OCI-LY3 (cell line): Measurements from ENCODE around the gene BORCS6.

Source experiments
- EZH2phosphoT487 ChIP-seq: fragments of 200-600 bp; shearing (Covaris generic); IDR thresholded peaks from 2 replicates; pipeline ENCODE4 v1.6.1; 2018; ENCODE audit warnings: antibody characterized with exemption, mixed run types, low read depth
- TF ChIP-seq, protein P1 (sequence below): fragments of 200-600, 300-600 bp; sonication (generic); IDR thresholded peaks from 2 replicates; pipeline ENCODE4 v1.5.1; 2014; ENCODE audit warnings: antibody characterized with exemption, low read length, low read depth

DNA sequence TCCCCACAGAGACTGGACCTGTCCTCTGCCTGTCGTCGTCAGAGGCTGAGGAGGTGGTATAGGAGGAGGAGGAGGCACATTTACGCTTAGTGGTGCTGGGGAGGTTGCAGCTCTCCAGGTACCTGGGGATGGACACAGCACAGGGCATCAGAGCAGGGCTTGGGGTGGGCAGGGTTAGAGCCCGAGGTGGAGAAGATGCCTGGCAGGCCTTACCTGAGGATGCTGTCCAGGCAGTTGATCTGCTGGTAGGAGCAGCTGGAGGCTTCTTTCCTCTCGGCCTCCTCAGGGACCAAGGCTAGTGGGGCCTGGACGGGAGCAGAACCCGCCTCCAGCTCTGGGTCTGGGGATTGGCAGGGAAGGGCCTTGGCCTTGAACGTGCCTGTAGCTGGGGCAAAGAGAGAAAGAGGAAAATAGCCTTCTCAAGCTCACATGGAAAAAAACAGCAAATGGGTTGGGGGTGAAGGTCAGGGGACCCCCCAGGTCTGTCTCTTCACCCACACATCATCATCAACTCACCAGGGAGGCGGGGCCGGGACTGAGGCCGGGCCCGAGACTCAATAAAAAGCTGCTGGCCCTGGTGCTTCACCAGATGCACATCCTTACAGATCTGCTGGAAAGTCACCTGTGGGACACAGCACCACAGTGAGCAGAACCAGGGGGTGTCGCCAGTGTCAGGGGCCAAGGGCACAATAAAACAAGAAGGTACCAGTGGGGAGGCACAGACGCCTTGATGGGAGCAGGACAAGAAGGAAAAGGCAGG is 43.4 kb downstream of the BORCS6 start:
- TF ChIP-seq, protein P1, sequence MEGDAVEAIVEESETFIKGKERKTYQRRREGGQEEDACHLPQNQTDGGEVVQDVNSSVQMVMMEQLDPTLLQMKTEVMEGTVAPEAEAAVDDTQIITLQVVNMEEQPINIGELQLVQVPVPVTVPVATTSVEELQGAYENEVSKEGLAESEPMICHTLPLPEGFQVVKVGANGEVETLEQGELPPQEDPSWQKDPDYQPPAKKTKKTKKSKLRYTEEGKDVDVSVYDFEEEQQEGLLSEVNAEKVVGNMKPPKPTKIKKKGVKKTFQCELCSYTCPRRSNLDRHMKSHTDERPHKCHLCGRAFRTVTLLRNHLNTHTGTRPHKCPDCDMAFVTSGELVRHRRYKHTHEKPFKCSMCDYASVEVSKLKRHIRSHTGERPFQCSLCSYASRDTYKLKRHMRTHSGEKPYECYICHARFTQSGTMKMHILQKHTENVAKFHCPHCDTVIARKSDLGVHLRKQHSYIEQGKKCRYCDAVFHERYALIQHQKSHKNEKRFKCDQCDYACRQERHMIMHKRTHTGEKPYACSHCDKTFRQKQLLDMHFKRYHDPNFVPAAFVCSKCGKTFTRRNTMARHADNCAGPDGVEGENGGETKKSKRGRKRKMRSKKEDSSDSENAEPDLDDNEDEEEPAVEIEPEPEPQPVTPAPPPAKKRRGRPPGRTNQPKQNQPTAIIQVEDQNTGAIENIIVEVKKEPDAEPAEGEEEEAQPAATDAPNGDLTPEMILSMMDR, result no peak
- TF ChIP-seq EZH2phosphoT487, result no peak
